Measurements from ENCODE around the gene LINC01488. TPM values are rescaled to one million over a fixed set of nuclear protein-coding genes. Genes with fewer than 3 reads are reported as not detected.

Gene LINC01488
- total and polyA plus RNA-seq, 10 of the 15 experiments (the other 5 are each of a cell fraction or from before 2014, with no cell fraction given), result not detected

DNA sequence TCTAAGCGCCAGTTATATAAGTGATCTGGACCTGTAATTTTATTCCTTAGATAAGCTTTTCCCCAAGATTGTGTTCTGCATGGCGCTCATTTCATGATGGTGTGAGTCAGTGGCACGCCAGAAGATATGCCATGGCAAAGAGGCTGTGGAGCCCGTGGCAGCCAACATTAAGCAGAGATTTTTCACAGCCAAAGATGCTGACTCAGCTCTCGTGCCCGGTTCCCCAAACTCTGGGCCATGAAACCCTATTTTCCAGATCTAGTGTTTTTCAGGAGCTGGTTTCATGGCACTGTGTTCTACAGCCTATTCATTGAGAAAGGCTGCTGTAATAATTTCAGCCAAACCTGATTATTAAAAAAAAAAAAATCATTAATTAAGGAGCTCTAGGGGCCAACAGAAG, 15.4 kb upstream of the LINC01488 start (continued):
- TF ChIP-seq, protein P1, sequence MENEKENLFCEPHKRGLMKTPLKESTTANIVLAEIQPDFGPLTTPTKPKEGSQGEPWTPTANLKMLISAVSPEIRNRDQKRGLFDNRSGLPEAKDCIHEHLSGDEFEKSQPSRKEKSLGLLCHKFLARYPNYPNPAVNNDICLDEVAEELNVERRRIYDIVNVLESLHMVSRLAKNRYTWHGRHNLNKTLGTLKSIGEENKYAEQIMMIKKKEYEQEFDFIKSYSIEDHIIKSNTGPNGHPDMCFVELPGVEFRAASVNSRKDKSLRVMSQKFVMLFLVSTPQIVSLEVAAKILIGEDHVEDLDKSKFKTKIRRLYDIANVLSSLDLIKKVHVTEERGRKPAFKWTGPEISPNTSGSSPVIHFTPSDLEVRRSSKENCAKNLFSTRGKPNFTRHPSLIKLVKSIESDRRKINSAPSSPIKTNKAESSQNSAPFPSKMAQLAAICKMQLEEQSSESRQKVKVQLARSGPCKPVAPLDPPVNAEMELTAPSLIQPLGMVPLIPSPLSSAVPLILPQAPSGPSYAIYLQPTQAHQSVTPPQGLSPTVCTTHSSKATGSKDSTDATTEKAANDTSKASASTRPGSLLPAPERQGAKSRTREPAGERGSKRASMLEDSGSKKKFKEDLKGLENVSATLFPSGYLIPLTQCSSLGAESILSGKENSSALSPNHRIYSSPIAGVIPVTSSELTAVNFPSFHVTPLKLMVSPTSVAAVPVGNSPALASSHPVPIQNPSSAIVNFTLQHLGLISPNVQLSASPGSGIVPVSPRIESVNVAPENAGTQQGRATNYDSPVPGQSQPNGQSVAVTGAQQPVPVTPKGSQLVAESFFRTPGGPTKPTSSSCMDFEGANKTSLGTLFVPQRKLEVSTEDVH (IDR thresholded peaks at IDR 0.05; ENCODE audit: low read depth, partially characterized antibody), result no peak
- TF ChIP-seq EED (IDR thresholded peaks at IDR 0.05; ENCODE audit: low read depth) (no peak), ZNF622 (IDR thresholded peaks at IDR 0.05) (no peak), SPI1 (IDR thresholded peaks at IDR 0.05; ENCODE audit: borderline replicate concordance, insufficient read depth, low read depth, low read length) (no peak), ZNF217 (IDR thresholded peaks at IDR 0.05) (no peak), ETV6 (conservative IDR thresholded peaks at IDR 0.05 in 1 of 2, IDR thresholded peaks at IDR 0.05 in 1 of 2; ENCODE audit: borderline replicate concordance in 1 of 2, low read depth in 1 of 2) (no peak), RFX5 (IDR thresholded peaks at IDR 0.05; ENCODE audit: low read depth, low read length) (no peak), PML (IDR thresholded peaks at IDR 0.05; ENCODE audit: low read length) (no peak), MYC (IDR thresholded peaks at IDR 0.05; ENCODE audit: insufficient read depth, insufficient read length, insufficient replicate concordance, low read length, severe bottlenecking) (no peak), MTA3 (IDR thresholded peaks at IDR 0.05; ENCODE audit: borderline replicate concordance, low read length) (no peak)
- TF ChIP-seq, protein P2, sequence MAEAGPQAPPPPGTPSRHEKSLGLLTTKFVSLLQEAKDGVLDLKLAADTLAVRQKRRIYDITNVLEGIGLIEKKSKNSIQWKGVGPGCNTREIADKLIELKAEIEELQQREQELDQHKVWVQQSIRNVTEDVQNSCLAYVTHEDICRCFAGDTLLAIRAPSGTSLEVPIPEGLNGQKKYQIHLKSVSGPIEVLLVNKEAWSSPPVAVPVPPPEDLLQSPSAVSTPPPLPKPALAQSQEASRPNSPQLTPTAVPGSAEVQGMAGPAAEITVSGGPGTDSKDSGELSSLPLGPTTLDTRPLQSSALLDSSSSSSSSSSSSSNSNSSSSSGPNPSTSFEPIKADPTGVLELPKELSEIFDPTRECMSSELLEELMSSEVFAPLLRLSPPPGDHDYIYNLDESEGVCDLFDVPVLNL (IDR thresholded peaks at IDR 0.05; ENCODE audit: low read depth, low read length), result no peak
- TF ChIP-seq, protein P3, sequence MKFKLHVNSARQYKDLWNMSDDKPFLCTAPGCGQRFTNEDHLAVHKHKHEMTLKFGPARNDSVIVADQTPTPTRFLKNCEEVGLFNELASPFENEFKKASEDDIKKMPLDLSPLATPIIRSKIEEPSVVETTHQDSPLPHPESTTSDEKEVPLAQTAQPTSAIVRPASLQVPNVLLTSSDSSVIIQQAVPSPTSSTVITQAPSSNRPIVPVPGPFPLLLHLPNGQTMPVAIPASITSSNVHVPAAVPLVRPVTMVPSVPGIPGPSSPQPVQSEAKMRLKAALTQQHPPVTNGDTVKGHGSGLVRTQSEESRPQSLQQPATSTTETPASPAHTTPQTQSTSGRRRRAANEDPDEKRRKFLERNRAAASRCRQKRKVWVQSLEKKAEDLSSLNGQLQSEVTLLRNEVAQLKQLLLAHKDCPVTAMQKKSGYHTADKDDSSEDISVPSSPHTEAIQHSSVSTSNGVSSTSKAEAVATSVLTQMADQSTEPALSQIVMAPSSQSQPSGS (IDR thresholded peaks at IDR 0.05; ENCODE audit: low read length), result no peak
